ENCODE data around the gene COPS3. TPM values are rescaled to one million over a fixed set of nuclear protein-coding genes. Genes with fewer than 3 reads are reported as not detected.
A peak's percentile ranks its signal among the peaks of the same experiment; 100 is the strongest.

The COPS3 gene
- total and polyA plus RNA-seq, 3 donors from 2014 or later, result 128 to 198 (median 134) TPM

DNA sequence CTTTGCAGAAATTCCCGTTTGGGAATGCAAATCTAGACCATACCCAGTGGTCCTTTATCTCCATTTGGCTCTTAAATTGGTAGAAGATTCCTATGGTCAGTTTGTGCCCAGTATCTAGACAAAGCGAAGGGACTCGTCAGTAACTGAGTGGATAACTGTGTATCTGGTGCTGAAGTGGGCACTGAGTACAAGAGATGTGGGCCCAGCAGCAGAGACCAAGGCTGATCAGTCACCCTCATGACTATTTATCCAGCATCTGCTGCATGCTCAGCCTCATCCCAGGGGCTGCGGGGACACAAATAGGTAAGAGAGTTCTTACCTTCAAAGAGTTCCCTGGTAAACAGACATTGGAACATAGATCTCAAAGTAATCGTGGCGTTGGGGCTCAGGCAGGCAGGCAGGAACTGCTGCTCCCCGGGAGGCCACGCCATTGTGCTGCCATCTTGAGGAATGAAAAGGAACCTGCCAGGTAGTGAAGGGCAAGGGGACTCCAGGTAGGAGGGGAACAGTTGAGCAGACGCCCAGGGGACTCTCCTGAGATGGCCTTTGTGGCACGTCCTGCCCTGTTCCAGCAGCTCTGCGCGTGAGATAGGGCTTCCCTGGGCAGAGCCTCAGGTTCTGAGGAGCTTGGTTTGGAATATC is 32.4 kb upstream of the COPS3 start:
- Histone ChIP-seq H3K4me1 (no peaks in the 10 kb centered on the region), H3K27me3 (no peaks in the 10 kb centered on the region), H3K4me3 (no peak overlapping the region), H3K27ac (no peak overlapping the region), H3K36me3 (ENCODE audit: low read depth, missing control alignments) (no peaks in the 10 kb centered on the region), H3K9me3 (no peaks in the 10 kb centered on the region)
- TF ChIP-seq, protein P1, sequence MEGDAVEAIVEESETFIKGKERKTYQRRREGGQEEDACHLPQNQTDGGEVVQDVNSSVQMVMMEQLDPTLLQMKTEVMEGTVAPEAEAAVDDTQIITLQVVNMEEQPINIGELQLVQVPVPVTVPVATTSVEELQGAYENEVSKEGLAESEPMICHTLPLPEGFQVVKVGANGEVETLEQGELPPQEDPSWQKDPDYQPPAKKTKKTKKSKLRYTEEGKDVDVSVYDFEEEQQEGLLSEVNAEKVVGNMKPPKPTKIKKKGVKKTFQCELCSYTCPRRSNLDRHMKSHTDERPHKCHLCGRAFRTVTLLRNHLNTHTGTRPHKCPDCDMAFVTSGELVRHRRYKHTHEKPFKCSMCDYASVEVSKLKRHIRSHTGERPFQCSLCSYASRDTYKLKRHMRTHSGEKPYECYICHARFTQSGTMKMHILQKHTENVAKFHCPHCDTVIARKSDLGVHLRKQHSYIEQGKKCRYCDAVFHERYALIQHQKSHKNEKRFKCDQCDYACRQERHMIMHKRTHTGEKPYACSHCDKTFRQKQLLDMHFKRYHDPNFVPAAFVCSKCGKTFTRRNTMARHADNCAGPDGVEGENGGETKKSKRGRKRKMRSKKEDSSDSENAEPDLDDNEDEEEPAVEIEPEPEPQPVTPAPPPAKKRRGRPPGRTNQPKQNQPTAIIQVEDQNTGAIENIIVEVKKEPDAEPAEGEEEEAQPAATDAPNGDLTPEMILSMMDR (IDR thresholded peaks at IDR 0.05), result peak in 2 of 3 experiments; percentile 38 to 41
- no peak for TF ChIP-seq POLR2A (IDR thresholded peaks at IDR 0.05)
- peak; percentile 67 for DNase-seq
- intact Hi-C loops (cut with DNase I; ENCODE audit: low total_unique reads), result no loop called here
- 70 to 80% methylated on average over 12 of the region's 12 CpGs for WGBS, 2 donors

GRCh38 chr17:17309356-17309755 is 28.3 kb upstream of the COPS3 start:
- Histone ChIP-seq H3K27ac (no peak overlapping the region), H3K27me3 (no peaks in the 10 kb centered on the region), H3K36me3 (ENCODE audit: low read depth, missing control alignments) (no peaks in the 10 kb centered on the region), H3K4me1 (peaks cover 2% of the 10 kb centered on the region), H3K4me3 (no peak overlapping the region), H3K9me3 (no peaks in the 10 kb centered on the region)
- intact Hi-C loops (cut with DNase I; ENCODE audit: low total_unique reads), result no loop called here
- TF ChIP-seq, protein P1 (IDR thresholded peaks at IDR 0.05), result no peak
- no peak for TF ChIP-seq POLR2A (IDR thresholded peaks at IDR 0.05)
- 100% methylated on average over 1 of the region's 1 CpG for WGBS, 2 donors
- DNase-seq, result no peak

GRCh38 chr17:17305281-17305801 is 24.3 kb upstream of the COPS3 start:
- Histone ChIP-seq H3K4me3 (no peak overlapping the region), H3K4me1 (peaks cover 6% of the 10 kb centered on the region), H3K27me3 (no peaks in the 10 kb centered on the region), H3K36me3 (ENCODE audit: low read depth, missing control alignments) (no peaks in the 10 kb centered on the region), H3K27ac (no peak overlapping the region), H3K9me3 (no peaks in the 10 kb centered on the region)
- peak; percentile 46 for DNase-seq
- TF ChIP-seq POLR2A (IDR thresholded peaks at IDR 0.05), result no peak
- TF ChIP-seq, protein P1 (IDR thresholded peaks at IDR 0.05), result no peak
- intact Hi-C loops (cut with DNase I; ENCODE audit: low total_unique reads), result no loop called here
- WGBS, 2 donors, result 45 to 48% methylated on average over 6 to 8 of the region's 8 CpGs

- H3K9me3 ChIP-seq, result no peaks in the 10 kb centered on the region
- intact Hi-C loops (cut with DNase I; ENCODE audit: low total_unique reads), result no loop called here
- no peak overlapping the region for H3K4me3 ChIP-seq
- 26 to 42% methylated on average over 2 of the region's 2 CpGs for WGBS, 2 donors
- H3K27me3 ChIP-seq, result no peaks in the 10 kb centered on the region
- no peak for DNase-seq
- no peak for TF ChIP-seq POLR2A (IDR thresholded peaks at IDR 0.05)
- TF ChIP-seq, protein P1 (IDR thresholded peaks at IDR 0.05), result no peak
- no peaks in the 10 kb centered on the region for H3K36me3 ChIP-seq (ENCODE audit: low read depth, missing control alignments)
- H3K27ac ChIP-seq, result no peak overlapping the region
- H3K4me1 ChIP-seq, result peaks cover 6% of the 10 kb centered on the region
These were observed 23.5 kb upstream of the COPS3 start for GRCh38 chr17:17304521-17304985.
